ENCODE measurements around the gene VCL.

DNA sequence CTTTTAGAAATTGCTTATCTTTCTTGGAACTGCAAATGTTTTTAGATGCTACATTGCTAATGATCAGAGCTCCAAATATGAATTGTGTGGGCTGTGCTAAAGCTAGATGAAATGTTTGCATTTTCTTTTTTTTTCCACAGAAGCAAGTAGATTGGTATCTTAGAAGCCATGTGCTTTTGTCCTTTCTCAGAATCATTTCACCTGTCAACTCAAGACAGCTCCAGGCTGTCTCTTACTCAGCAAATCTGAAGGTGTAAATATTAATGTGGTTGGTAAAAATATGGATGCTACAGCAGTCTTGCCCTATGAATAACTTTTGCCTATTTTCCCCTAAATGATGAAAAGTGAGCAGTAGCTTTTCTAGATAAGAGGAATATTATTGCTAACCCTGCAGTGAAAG is 111.5 kb downstream of the VCL start:
- no peak for TF ChIP-seq EZH2 (IDR thresholded peaks at IDR 0.05; ENCODE audit: low read length, unreplicated experiment)
- TF ChIP-seq, protein P1, sequence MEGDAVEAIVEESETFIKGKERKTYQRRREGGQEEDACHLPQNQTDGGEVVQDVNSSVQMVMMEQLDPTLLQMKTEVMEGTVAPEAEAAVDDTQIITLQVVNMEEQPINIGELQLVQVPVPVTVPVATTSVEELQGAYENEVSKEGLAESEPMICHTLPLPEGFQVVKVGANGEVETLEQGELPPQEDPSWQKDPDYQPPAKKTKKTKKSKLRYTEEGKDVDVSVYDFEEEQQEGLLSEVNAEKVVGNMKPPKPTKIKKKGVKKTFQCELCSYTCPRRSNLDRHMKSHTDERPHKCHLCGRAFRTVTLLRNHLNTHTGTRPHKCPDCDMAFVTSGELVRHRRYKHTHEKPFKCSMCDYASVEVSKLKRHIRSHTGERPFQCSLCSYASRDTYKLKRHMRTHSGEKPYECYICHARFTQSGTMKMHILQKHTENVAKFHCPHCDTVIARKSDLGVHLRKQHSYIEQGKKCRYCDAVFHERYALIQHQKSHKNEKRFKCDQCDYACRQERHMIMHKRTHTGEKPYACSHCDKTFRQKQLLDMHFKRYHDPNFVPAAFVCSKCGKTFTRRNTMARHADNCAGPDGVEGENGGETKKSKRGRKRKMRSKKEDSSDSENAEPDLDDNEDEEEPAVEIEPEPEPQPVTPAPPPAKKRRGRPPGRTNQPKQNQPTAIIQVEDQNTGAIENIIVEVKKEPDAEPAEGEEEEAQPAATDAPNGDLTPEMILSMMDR (conservative IDR thresholded peaks at IDR 0.05; ENCODE audit: low read depth, low read length), result no peak
